Ammon's horn (tissue), 1 donor: ENCODE results near the gene SDK1.

Experiments
- DNase-seq: peaks from one replicate; pipeline ENCODE4 v3.0.0-alpha.2; 2016; ENCODE audit warnings: low spot score

Gene SDK1

DNA sequence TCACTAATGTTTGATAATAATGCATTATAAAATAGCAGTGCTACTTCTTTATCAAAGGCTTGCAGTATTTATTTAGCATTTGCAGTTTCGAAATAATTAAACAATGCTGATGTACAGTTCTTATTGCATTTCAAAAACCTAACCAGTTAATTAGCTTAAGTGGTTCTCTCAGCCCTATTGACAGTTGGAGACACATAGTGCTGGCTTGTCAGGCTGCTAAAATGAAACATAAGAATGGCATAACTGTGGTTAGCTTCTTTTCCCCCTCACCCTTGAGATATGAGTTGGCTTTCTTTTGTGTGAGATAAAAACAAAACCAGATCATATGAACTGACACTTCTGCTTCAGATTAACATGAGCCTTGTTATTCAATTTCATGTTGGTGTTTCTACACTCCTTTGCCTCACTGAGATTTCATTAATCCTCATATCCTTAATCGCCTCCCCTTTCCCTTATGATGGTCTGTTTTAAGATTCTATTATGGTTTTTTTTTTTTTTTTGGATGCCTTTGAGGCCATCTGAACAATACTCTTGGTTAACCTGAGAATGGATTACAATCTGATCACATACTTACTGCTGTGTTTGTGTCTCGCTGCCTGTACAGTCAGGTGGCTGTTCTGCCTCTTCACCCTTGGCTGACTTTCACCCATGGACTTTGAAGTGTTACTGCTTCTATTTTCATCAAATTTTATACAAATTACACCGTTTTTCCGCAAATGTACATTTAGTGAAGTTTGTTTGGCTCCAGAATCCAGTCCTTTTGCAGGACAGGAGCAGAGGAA lies 108.0 kb downstream of the SDK1 start:
- DNase-seq, result no peak

DNA sequence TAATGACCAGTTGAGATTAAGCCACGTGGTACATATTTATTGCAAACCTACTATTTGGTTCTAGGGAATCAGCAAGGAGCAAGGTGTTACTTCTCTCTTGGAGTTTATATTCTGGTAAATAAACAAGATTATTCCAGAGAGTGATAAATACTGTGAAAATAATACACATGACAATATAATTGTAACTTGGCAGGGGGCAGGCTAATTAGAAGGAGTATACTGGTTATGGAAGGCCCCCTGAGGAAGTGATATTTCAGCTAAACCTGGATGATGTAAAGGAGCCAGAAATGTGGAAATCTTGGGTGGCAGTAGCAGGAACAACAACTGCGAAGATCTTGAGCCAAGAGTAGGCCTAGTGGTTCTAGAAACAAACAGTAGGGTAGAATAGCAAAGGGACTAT lies 111.8 kb downstream of the SDK1 start:
- DNase-seq, result no peak

GRCh38 chr7:3415861-3416312 lies 114.8 kb downstream of the SDK1 start:
- DNase-seq, result no peak

DNA sequence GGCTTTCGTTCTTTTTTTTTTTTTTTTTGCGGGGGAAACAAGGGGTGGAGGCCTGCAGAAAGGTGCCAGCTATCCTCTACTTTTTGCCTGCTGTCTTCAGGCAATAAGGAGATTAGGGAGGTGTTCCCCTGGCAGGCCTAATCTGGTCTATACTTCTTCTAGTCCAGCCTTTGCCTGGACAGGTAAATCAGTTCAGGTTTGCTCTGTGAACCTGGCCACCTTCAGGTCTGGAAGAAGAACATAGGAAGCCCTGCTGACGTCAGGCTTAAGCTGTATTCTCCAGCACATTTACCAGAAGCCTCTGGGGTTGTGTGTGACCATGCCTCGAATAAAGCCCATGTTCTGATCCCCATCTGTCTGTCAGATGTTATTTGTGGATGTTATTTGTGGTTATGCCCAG lies 115.4 kb downstream of the SDK1 start:
- DNase-seq, result no peak

GRCh38 chr7:3425087-3425486 lies 124.0 kb downstream of the SDK1 start:
- no peak for DNase-seq

DNA sequence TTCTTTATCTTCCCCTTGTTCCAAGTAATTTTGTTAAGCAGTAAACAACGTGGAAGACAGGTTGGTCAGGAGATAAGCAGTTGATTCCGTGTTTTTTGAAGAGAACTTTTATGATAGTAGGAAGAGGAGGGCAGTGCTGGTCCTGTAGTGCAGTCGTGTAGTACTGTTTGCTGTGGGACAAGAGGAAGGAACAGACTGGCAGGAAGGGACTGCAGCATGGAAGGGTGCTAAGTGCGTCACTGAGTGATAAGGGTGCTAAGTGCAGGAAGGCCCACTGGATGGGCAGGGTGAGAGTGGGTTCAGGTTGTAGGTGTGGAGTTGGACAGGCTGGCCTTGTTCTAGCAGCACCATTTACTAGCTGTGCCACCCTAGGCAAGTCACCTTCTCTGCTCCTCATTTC lies 125.0 kb downstream of the SDK1 start:
- no peak for DNase-seq

GRCh38 chr7:3427957-3428356 lies 126.9 kb downstream of the SDK1 start:
- peak; percentile 13 for DNase-seq

GRCh38 chr7:3429981-3430380 lies 128.9 kb downstream of the SDK1 start:
- no peak for DNase-seq

DNA sequence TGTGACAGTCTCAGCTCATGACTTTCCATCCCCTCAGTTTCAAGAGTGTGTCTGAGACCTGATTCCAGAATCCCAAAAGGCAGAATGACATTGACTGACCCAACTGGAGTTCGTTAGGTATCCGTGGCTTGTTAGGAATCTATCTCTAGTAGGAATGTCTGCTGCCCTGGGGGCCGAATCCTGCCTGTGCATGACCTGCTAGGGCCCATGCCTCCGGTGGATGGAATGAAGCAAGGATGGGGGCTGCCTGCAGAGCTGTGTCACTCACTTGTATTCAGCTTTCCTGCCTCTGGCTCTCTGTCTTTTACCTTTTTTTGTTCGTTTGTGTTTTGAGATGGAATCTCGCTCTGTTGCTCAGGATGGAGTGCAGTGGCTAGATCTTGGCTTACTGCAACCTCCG lies 129.5 kb downstream of the SDK1 start:
- DNase-seq, result no peak

DNA sequence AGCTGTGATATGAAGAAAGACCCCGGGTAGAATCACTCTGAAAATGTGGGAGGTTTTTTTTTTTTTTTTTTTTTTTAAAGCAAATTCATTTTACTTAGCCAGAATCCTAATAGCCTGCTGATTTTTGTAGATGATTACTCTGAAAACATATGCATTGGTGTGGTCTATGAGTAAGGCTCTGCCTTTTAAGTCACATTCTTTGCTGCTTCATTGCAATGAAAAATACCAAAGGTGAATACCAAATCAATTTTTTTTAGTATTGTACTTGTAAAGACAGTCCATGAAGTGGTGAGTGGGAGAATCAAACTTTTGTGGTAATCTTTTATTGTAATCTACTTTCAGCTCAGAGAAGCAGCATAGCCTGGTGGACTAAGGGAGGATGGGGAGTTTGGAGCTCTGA lies 130.3 kb downstream of the SDK1 start:
- DNase-seq, result no peak

- DNase-seq, result no peak
These were observed 131.9 kb downstream of the SDK1 start for GRCh38 chr7:3432911-3433310.

- DNase-seq, result no peak
These were observed 133.6 kb downstream of the SDK1 start for GRCh38 chr7:3434611-3435010.

DNA sequence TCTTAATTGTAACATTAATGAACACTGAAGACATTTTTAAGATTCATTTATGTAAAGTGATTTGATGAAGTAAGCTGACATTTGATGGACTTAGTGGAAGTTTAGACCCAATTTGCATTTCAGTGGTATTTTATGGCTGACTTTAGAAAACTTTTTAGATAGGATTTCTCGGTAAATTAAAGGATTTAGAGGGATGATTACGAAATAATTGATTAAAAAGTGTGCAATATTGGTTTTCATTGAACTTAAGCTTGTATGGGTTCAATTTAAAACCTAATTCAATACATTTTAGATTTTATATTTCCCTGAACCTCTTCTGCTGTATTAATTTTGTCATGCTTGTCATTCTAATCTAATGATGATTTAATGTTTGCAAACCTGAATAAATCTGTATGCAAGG lies 135.1 kb downstream of the SDK1 start:
- no peak for DNase-seq

DNA sequence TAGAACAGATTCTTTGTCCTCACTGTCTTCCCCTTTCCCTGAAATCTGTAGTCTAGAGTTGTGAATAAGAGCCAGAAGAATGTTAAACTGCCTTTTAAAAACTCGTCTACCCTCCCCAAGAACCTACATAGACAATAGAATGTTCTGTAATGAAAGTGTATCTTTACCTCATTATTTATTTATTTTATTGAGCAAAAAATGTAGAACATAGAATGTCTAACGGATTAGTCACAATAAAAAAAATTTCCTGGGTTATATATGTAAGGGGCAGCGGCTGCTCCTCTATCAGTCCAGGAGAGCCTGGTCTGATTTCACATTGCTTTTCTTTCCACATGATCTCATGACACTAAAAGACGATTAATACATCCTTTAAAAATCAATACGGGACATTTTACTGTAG lies 135.7 kb downstream of the SDK1 start:
- no peak for DNase-seq

DNA sequence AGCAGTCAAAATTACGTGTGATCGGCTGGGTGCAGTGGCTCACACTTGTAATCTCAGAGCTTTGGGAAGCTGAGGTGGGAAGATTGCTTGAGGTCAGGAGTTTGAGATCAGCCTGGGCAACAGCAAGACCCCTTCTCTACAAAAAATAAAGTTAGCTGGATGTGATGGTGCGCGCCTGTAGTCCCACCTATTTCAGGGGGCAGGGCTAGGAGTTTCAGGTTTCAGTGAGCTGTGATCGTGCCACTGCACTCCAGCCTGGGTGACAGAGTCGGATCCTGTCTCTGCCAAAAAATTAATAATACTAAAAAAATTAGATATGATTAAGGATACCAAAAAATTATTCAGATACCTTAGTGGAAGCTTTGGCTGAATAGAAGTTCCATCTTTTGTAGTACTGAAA lies 136.4 kb downstream of the SDK1 start:
- no peak for DNase-seq

GRCh38 chr7:3438352-3438751 lies 137.3 kb downstream of the SDK1 start:
- DNase-seq, result no peak

DNA sequence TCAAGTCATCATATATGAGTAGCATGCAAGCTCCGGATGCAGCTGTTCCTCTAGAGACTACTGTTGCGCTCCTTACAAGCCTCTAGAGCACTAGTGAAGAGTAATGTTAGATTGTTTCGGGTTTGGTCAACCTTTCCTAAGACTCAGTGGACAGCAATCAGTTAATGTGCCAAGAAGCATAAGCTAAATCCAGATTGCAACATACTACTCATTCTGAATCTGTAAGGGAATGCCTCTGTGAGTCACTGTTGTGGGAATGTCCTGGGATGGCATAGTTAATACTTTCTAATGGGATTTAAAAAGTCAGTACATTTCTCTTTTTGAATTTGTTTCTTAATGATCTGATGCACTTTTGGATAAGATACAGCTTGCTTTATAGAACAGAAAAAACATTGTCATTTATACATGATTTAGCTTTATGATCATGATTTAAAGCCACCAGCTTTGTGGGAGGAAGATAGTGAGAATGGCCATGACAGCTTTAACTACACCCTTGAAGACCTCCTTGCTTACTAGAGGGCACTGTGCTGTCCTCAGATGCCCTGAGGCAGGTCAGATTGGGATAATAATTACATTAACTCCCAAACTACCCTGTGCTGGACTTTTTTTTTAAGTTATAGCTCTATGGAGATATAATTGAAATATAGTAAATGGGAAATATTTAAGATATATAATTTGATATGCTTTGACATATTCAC lies 138.4 kb downstream of the SDK1 start:
- DNase-seq, result no peak

GRCh38 chr7:3440509-3440908 lies 139.5 kb downstream of the SDK1 start:
- DNase-seq, result no peak

DNA sequence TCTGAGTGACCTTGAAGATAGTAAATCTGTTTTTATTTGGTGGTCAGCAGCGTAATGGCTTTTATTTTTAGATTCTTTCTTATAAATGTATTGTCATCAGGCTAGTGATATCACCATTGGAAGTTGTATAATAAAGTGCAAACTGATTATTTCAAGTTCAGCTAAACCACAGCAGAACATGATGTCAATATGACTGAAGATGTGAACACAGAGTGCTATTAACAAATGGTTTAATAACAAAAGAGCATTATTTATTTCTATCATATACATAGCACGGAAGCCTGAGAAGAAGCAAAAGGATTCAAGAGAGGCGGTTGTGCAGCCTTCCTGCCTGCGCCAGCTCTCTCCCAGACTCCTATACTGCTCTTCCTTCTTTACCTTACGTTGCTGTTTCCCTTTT lies 142.7 kb downstream of the SDK1 start:
- no peak for DNase-seq

GRCh38 chr7:3446786-3447185 lies 145.7 kb downstream of the SDK1 start:
- no peak for DNase-seq

DNA sequence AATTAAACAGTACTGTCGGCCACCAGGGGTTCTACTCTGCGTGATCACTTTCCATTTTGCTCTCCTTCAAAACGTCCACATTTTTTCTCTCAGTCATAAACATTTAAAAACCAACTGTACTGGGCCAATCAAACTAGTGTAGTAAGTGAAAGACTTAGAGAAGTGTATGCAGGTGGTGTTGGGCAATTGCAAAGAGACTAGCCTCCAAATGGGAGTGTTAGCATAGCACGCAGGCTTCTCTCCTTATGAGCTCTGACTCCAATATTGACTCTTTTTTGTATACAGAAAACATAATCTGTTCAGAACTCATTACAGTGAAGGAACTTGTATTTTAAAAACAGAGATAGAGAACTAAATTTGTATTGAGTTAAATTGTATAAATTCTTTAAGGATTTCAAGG lies 150.6 kb downstream of the SDK1 start:
- no peak for DNase-seq

GRCh38 chr7:3453398-3453797 lies 152.3 kb downstream of the SDK1 start:
- no peak for DNase-seq

DNA sequence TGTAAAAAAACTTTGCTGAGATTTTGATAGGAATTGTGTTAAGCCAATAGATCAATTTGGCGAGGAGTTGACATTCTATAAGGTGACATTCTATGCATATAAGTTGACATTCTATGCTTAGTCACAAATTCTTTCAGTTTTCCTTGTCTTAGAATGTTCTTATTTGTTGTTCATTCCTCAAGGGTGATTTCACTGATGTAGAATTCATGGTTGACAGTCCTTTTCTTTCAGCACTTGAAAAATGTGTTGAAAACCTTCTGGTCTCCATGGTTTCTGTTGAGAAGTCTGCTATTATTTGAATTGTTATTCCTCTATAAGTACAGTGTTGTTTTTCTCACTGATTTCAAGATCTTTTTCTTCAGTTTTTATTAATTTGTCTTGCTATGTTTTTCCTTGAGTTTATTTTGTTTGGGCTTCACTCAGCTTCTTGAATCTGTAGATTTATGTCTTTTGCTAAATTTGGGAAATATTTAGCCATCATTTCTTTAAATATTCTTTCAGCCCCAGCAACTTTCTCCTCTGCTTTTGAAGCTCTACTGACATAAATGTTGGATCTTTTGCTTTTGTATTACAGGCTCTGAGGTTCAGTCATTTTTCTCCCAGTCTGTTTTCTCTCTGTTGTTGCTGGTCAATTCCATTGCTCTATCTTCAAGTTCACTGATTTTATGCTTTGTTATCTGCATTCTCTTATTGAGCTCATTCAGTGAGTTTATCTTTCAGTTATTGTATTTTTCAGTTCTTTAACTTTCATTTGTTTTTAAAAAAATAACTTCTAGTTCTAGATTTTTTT lies 154.9 kb downstream of the SDK1 start:
- no peak for DNase-seq
